Tibial artery (tissue), 4 donors: ENCODE results near the gene UCK2.

Experiments
- DNase-seq, 2 donors: peaks; one replicate each; pipeline ENCODE4 v3.0.0-alpha.2; 2019
- H3K27ac ChIP-seq, 2 donors: fragments of 200-600 bp; sonication (generic) in 1 of 2; 1 replicate in 1 of 2; 2 replicates in 1 of 2; pipeline ENCODE4 v1.5.1; 2018 to 2019; ENCODE audit warnings: mild to moderate bottlenecking in 1 of 2
- H3K27me3 ChIP-seq, 2 donors: fragments of 200-600 bp; sonication (generic) in 1 of 2; one replicate each; pipeline versions ENCODE4 v1.5.1 to v1.6.0; 2016 to 2019
- H3K36me3 ChIP-seq, 3 donors: fragments of 200-600 bp; sonication (generic) in 2 of 3; one replicate each; pipeline ENCODE4 v1.5.1; 2016 to 2019; ENCODE audit warnings: mild to moderate bottlenecking in 2 of 3
- H3K4me1 ChIP-seq, 4 donors: fragments of 200-600 bp; sonication (generic) in 2 of 4; 1 replicate in 3 of 4; 2 replicates in 1 of 4; pipeline ENCODE4 v1.5.1; 2016 to 2019
- H3K4me3 ChIP-seq, 2 donors: fragments of 200-600 bp; sonication (generic) in 1 of 2; 1 replicate in 1 of 2; 2 replicates in 1 of 2; pipeline ENCODE4 v1.5.1; 2018 to 2019; ENCODE audit warnings: mild to moderate bottlenecking in 2 of 2
- H3K9me3 ChIP-seq, 3 donors: fragments of 200-600 bp; sonication (generic) in 1 of 3; one replicate each; pipeline ENCODE4 v1.5.1; 2016 to 2019
- intact Hi-C: fragments of 100-400 bp; cut with DNase I; formaldehyde crosslinking; loops from one replicate; pipeline ENCODE4 v1.15.0; 2023; ENCODE audit warnings: low total_unique reads
- TF ChIP-seq, protein P1 (sequence below), 2 experiments: fragments of 200-600 bp in 1 of 2; fragments of 450-650 bp in 1 of 2; IDR thresholded peaks; one replicate each; pipeline ENCODE4 v1.5.1; 2017 to 2019; ENCODE audit warnings: antibody characterized with exemption in 2 of 2, mild to moderate bottlenecking in 1 of 2, moderate library complexity in 1 of 2

The UCK2 gene

DNA sequence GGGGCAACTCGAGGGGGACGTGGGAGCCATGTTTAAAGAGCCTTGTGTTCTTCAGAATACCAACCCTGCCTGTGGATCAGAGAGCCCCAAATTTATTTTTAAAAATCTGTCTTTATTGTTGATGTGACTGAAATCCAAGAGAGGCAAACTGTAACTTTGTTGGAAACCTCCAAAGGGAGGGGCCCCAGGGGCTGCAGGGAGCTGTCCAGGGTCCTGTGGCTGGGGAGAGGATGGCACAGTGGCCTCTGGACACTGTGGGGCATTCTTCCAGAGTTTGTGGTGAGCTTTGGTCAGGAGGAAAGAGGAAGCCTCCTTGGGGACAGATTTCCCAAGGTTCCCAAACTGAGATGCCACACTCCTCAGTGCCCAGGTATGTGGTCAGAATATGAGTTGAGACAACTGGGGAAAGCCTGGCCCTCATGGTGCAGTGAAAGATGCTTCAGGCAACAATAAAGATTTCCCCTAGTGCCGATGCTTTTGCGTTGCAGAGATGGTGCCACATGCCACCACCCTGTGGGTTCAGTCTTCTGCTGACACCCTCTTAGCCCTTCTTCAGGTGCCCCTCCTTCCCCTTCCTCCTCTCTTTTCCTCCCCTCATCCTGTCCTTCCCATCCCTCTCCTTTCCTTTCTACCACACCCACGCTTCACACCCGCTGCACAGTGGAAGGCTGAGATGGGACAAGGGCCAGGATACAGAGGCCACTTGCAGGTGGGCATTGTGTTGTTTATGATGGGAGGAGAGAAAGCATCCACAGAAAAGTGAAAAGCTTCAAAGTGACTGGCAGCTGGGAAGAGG lies 122.1 kb downstream of the UCK2 start:
- Histone ChIP-seq H3K4me3 (no peak overlapping the region), H3K4me1 (no peaks in the 10 kb centered on the region), H3K9me3 (no peaks in the 10 kb centered on the region), H3K36me3 (no peaks in the 10 kb centered on the region), H3K27ac (no peak overlapping the region), H3K27me3 (peaks cover 0 to 2% of the 10 kb centered on the region in 2 donors)
- TF ChIP-seq, protein P1, sequence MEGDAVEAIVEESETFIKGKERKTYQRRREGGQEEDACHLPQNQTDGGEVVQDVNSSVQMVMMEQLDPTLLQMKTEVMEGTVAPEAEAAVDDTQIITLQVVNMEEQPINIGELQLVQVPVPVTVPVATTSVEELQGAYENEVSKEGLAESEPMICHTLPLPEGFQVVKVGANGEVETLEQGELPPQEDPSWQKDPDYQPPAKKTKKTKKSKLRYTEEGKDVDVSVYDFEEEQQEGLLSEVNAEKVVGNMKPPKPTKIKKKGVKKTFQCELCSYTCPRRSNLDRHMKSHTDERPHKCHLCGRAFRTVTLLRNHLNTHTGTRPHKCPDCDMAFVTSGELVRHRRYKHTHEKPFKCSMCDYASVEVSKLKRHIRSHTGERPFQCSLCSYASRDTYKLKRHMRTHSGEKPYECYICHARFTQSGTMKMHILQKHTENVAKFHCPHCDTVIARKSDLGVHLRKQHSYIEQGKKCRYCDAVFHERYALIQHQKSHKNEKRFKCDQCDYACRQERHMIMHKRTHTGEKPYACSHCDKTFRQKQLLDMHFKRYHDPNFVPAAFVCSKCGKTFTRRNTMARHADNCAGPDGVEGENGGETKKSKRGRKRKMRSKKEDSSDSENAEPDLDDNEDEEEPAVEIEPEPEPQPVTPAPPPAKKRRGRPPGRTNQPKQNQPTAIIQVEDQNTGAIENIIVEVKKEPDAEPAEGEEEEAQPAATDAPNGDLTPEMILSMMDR (IDR thresholded peaks at IDR 0.05): no peak
- no peak for DNase-seq
- intact Hi-C loops: loop anchor here (10.0 kb wide), 1 partner anchor 205 kb away; no protein-coding TSS in a partner anchor

DNA sequence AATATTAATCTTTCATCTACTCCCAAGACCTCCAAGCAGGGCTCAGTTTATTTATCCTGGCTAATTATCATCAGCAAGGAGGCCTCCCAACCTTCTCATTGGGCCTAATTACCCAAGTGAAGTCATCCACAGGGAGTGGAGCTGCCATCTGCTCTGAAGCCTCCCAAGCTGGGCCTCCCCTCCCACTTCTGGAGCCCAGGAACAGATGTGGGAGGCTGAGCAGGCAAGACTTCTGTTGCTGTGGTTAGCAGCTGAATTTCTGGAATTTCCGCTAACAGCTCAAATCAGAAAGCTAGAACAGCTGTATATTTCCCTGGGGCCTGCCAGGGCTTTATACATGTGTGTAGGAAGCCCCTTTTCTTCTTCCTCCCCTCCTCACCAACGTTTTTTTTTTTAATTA lies 127.5 kb downstream of the UCK2 start:
- Histone ChIP-seq H3K4me1 (no peaks in the 10 kb centered on the region), H3K4me3 (no peak overlapping the region), H3K9me3 (no peaks in the 10 kb centered on the region), H3K36me3 (no peaks in the 10 kb centered on the region), H3K27ac (no peak overlapping the region), H3K27me3 (no peaks in the 10 kb centered on the region)
- no peak for DNase-seq
- TF ChIP-seq, protein P1 (IDR thresholded peaks at IDR 0.05): no peak
- intact Hi-C loops: no loop called here

DNA sequence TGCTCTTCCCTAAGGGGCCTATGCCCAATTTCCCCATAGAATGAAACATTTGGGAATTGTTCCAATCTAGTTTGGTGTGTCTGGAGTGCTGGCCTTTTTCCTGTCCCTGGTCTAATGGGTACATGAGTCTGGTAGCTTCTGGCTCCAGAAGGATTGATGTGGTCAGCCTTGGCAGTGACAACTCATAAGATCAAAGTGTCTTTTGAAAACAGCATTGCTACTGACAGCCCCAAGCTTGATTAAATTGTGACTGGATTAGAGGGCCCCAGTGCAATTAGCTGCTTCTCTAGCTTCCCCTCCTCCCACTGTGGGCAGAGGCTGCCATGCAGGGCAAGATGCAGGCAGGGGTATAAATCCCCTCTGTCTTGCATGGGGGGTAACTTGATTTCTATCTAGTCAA lies 130.9 kb downstream of the UCK2 start:
- Histone ChIP-seq H3K27ac (no peak overlapping the region), H3K4me3 (no peak overlapping the region), H3K4me1 (no peaks in the 10 kb centered on the region), H3K36me3 (no peaks in the 10 kb centered on the region), H3K9me3 (no peaks in the 10 kb centered on the region), H3K27me3 (no peaks in the 10 kb centered on the region)
- intact Hi-C loops: no loop called here
- TF ChIP-seq, protein P1 (IDR thresholded peaks at IDR 0.05): no peak
- no peak for DNase-seq

- no peak overlapping the region for H3K27ac ChIP-seq
- intact Hi-C loops: no loop called here
- no peaks in the 10 kb centered on the region for H3K36me3 ChIP-seq
Measured at GRCh38 chr1:165960136-165960535, 132.7 kb downstream of the UCK2 start.

GRCh38 chr1:165960881-165961280 lies 133.5 kb downstream of the UCK2 start:
- H3K9me3 ChIP-seq: no peaks in the 10 kb centered on the region
- H3K4me3 ChIP-seq: no peak overlapping the region
- H3K27me3 ChIP-seq: no peaks in the 10 kb centered on the region
- H3K27ac ChIP-seq: no peak overlapping the region
- intact Hi-C loops: no loop called here
- H3K36me3 ChIP-seq: no peaks in the 10 kb centered on the region
- TF ChIP-seq, protein P1 (IDR thresholded peaks at IDR 0.05): no peak
- H3K4me1 ChIP-seq: no peaks in the 10 kb centered on the region
- no peak for DNase-seq

More at GRCh38 chr1:165960136-165960535, 132.7 kb downstream of the UCK2 start:
- no peak for DNase-seq
- H3K4me3 ChIP-seq: no peak overlapping the region
- H3K4me1 ChIP-seq: no peaks in the 10 kb centered on the region
- H3K9me3 ChIP-seq: no peaks in the 10 kb centered on the region
- no peaks in the 10 kb centered on the region for H3K27me3 ChIP-seq
- TF ChIP-seq, protein P1 (IDR thresholded peaks at IDR 0.05): no peak
